Panc1 (cell line): ENCODE measurements around the gene COL13A1. TPM values are rescaled to one million over a fixed set of nuclear protein-coding genes. Genes with fewer than 3 reads are reported as not detected.
A peak's percentile ranks its signal among the peaks of the same experiment; 100 is the strongest.

ENCODE experiments used
- ATAC-seq: fragments of 200-7000 bp; cut with Tn5 transposase; 2 replicates; pipeline ENCODE4 v1.9.1; 2020; ENCODE audit warnings: mild to moderate bottlenecking, moderate library complexity
- BruUV-seq: library from RNA; stranded (reverse); fragments of 400-500 nt; replicated peaks from 2 replicates; lab custom pipeline; 2021; lab: Mats Ljungman, UMichigan
- CTCF ChIA-PET: fragments of 300-600 bp; sonication (Branson Sonifier 250); formaldehyde crosslinking; loops from one replicate; lab custom pipeline; 2022; ENCODE audit warnings: antibody characterized with exemption; lab: Charles Lee
- POLR2A ChIA-PET: fragments of 300-600 bp; sonication (Branson Sonifier 250); formaldehyde crosslinking; loops from one replicate; lab custom pipeline; 2022; ENCODE audit warnings: antibody characterized with exemption; lab: Charles Lee
- DNase-seq: peaks from one replicate; pipeline ENCODE4 v3.0.0-alpha.2; 2010; ENCODE audit warnings: low read depth, low spot score
- H3K27ac ChIP-seq: 2 replicates; pipeline ENCODE4 v1.5.1; 2011; ENCODE audit warnings: mild to moderate bottlenecking, low read length, inconsistent platforms
- H3K27me3 ChIP-seq: fragments of 200-500 bp; sonication (Bioruptor generic); 2 replicates; pipeline ENCODE4 v1.6.0; 2014; ENCODE audit warnings: low read length, inconsistent platforms; ENCODE audit not compliant: control insufficient read depth, insufficient read depth
- H3K36me3 ChIP-seq: fragments of 200-500 bp; sonication (Bioruptor generic); 2 replicates; pipeline ENCODE4 v1.5.1; 2014; ENCODE audit warnings: inconsistent platforms, mild to moderate bottlenecking, low read length, moderate library complexity; ENCODE audit not compliant: control insufficient read depth, insufficient read depth
- H3K4me1 ChIP-seq: 2 replicates; pipeline ENCODE4 v1.5.1; 2011; ENCODE audit warnings: inconsistent platforms, mild to moderate bottlenecking, low read length, moderate library complexity; ENCODE audit not compliant: control insufficient read depth, insufficient read depth
- H3K4me3 ChIP-seq, 2 experiments: 2 replicates each; pipeline ENCODE4 v1.5.1; 2011 to 2012; ENCODE audit warnings: low read depth in 2 of 2, low read length in 2 of 2, mild to moderate bottlenecking in 2 of 2, inconsistent platforms in 1 of 2, moderate library complexity in 1 of 2
- H3K9me3 ChIP-seq: fragments of 200-500 bp; sonication (Bioruptor generic); 2 replicates; pipeline ENCODE4 v1.5.1; 2014; ENCODE audit warnings: low read depth, mild to moderate bottlenecking, inconsistent platforms, low read length, moderate library complexity; ENCODE audit not compliant: control insufficient read depth, insufficient read depth
- CTCF ChIP-seq: fragments of 450-650 bp; IDR thresholded peaks from 2 replicates; pipeline ENCODE4 v1.5.1; 2017; ENCODE audit warnings: mild to moderate bottlenecking
- POLR2AphosphoS5 ChIP-seq: IDR thresholded peaks from 2 replicates; pipeline ENCODE4 v1.6.1; 2012; ENCODE audit warnings: mild to moderate bottlenecking, low read depth, low read length, moderate library complexity
- REST ChIP-seq, 2 experiments: IDR thresholded peaks; 2 replicates each; pipeline ENCODE4 v1.6.1; 2011 to 2012; ENCODE audit warnings: low read depth in 2 of 2, control low read depth in 1 of 2, low read length in 1 of 2, mild to moderate bottlenecking in 1 of 2, moderate library complexity in 1 of 2; ENCODE audit not compliant: insufficient read depth in 1 of 2
- SIN3A ChIP-seq: IDR thresholded peaks from 2 replicates; pipeline ENCODE4 v1.6.1; 2012; ENCODE audit warnings: low read depth, mild to moderate bottlenecking, low read length, moderate library complexity, borderline replicate concordance; ENCODE audit not compliant: insufficient read depth
- TCF7L2 ChIP-seq: IDR thresholded peaks from 2 replicates; pipeline ENCODE4 v1.6.1; 2011; ENCODE audit warnings: mild to moderate bottlenecking, low read depth, low read length, inconsistent platforms
- in situ Hi-C: cut with HindIII; loops from 2 replicates; pipeline ENCODE4 v1.10.0; 2016; ENCODE audit warnings: low sequenced_read_pairs, low pct_unique_long_range_greater_than_20kb
- intact Hi-C: fragments of 100-400 bp; cut with micrococcal nuclease; formaldehyde crosslinking; loops from one replicate; pipeline ENCODE4 v1.10.0; 2022; ENCODE audit not compliant: unreplicated experiment
- total RNA-seq: library from RNA; stranded (reverse); gene quantifications from one replicate; pipeline ENCODE4 v1.2.1, GENCODE V29; 2021; ENCODE audit not compliant: unreplicated experiment

The COL13A1 gene
- total RNA-seq, 1 experiment from 2014 or later = 1.0 TPM

GRCh38 chr10:69769395-69769992 lies 32.2 kb upstream of the COL13A1 start:
- Histone ChIP-seq H3K4me1 (peaks cover 22% of the 10 kb centered on the region), H3K27me3 (no peaks in the 10 kb centered on the region), H3K36me3 (no peaks in the 10 kb centered on the region), H3K9me3 (no peaks in the 10 kb centered on the region), H3K27ac (peak overlapping the region; percentile 76), H3K4me3 (peak overlapping the region in 1 of 2 experiments; percentile 15; a peak in 1 of 4 replicates)
- peak; percentile 96 for ATAC-seq
- DNase-seq = peak; percentile 25
- ChIA-PET POLR2A (no interaction called here), CTCF (interaction anchor here (0.8 kb wide), 1 partner anchor 9 kb away, joined by 3 read pairs; no protein-coding TSS in a partner anchor)
- intact Hi-C loops (no loop called here), in situ Hi-C loops (no loop called here)
- 0 out of 2 replicates have a peak, but pooled peaks have one; percentile 49 for TF ChIP-seq TCF7L2
- TF ChIP-seq POLR2AphosphoS5 = no peak; the same call in 1 of the 2 replicates
- BruUV-seq = no TSS peak

GRCh38 chr10:69772933-69773704 lies 28.6 kb upstream of the COL13A1 start:
- Histone ChIP-seq H3K27me3 (no peaks in the 10 kb centered on the region), H3K27ac (no peak overlapping the region), H3K36me3 (no peaks in the 10 kb centered on the region), H3K4me3 (no peak overlapping the region), H3K9me3 (no peaks in the 10 kb centered on the region), H3K4me1 (peaks cover 22% of the 10 kb centered on the region)
- ChIA-PET CTCF (no interaction called here), POLR2A (no interaction called here)
- DNase-seq = no peak
- BruUV-seq = no TSS peak
- in situ Hi-C loops = no loop called here
- intact Hi-C loops = no loop called here
- no peak for TF ChIP-seq REST (IDR thresholded peaks at IDR 0.05; ENCODE audit: insufficient read depth in 1 of 2, low read depth in 2 of 2, low read length in 1 of 2)
- no peak for TF ChIP-seq SIN3A
- no peak for TF ChIP-seq CTCF
- TF ChIP-seq TCF7L2 = no peak
- no peak for TF ChIP-seq POLR2AphosphoS5
- ATAC-seq = no peak
